Right atrium auricular region (tissue), 2 donors: Measurements from ENCODE around the gene NRG3. TPM values are rescaled to one million over a fixed set of nuclear protein-coding genes. Genes with fewer than 3 reads are reported as not detected.

Experiments
- DNase-seq: peaks from one replicate; pipeline ENCODE4 v3.0.0-alpha.2; 2019; ENCODE audit warnings: low spot score
- H3K27ac ChIP-seq, 2 donors: fragments of 200-600 bp; sonication (generic); 1 replicate in 1 of 2; 2 replicates in 1 of 2; pipeline ENCODE4 v1.5.1; 2016 to 2019
- H3K27me3 ChIP-seq, 2 donors: fragments of 200-600 bp; sonication (generic); one replicate each; pipeline versions ENCODE4 v1.5.1 to v1.6.0; 2017 to 2019
- H3K36me3 ChIP-seq: fragments of 200-600 bp; sonication (generic); one replicate; pipeline ENCODE4 v1.5.1; 2016
- H3K4me1 ChIP-seq, 2 donors: fragments of 200-600 bp; sonication (generic); one replicate each; pipeline versions ENCODE4 v1.5.1 to v1.6.0; 2017 to 2019
- H3K4me3 ChIP-seq, 2 donors: fragments of 200-600 bp; sonication (generic); 1 replicate in 1 of 2; 2 replicates in 1 of 2; pipeline ENCODE4 v1.5.1; 2017 to 2019; ENCODE audit warnings: mild to moderate bottlenecking in 1 of 2, moderate library complexity in 1 of 2
- H3K9me3 ChIP-seq, 2 donors: fragments of 200-600 bp; sonication (generic); one replicate each; pipeline ENCODE4 v1.5.1; 2019
- CTCF ChIP-seq, 2 donors: fragments of 200-600 bp; sonication (generic); IDR thresholded peaks; one replicate each; pipeline ENCODE4 v1.5.1; 2019; ENCODE audit warnings: antibody characterized with exemption in 2 of 2
- total RNA-seq, 2 donors: library from RNA; depleted of rRNA; stranded (reverse); fragments of >200 nt; gene quantifications; one replicate each; pipeline ENCODE4 v1.1.0, GENCODE V29; 2016

NRG3 gene
- total RNA-seq, 2 donors from 2014 or later = 0.70 to 1.4 TPM

GRCh38 chr10:82313401-82313800 is 438.4 kb downstream of the NRG3 start:
- no peak overlapping the region for H3K27ac ChIP-seq
- TF ChIP-seq CTCF (IDR thresholded peaks at IDR 0.05) = no peak
- no peaks in the 10 kb centered on the region for H3K4me1 ChIP-seq
- DNase-seq = no peak
- H3K36me3 ChIP-seq = no peaks in the 10 kb centered on the region
- no peak overlapping the region for H3K4me3 ChIP-seq
- H3K9me3 ChIP-seq = no peaks in the 10 kb centered on the region
- H3K27me3 ChIP-seq = no peaks in the 10 kb centered on the region

GRCh38 chr10:82318534-82318933 is 443.5 kb downstream of the NRG3 start:
- DNase-seq = no peak
- no peak for TF ChIP-seq CTCF (IDR thresholded peaks at IDR 0.05)
- H3K4me3 ChIP-seq = no peak overlapping the region
- H3K27me3 ChIP-seq = no peaks in the 10 kb centered on the region
- no peaks in the 10 kb centered on the region for H3K36me3 ChIP-seq
- H3K27ac ChIP-seq = no peak overlapping the region
- no peaks in the 10 kb centered on the region for H3K9me3 ChIP-seq
- H3K4me1 ChIP-seq = no peaks in the 10 kb centered on the region

- Histone ChIP-seq H3K9me3 (no peaks in the 10 kb centered on the region), H3K4me1 (no peaks in the 10 kb centered on the region), H3K27me3 (no peaks in the 10 kb centered on the region), H3K36me3 (no peaks in the 10 kb centered on the region), H3K4me3 (no peak overlapping the region), H3K27ac (no peak overlapping the region)
- no peak for TF ChIP-seq CTCF (IDR thresholded peaks at IDR 0.05)
- no peak for DNase-seq
Measured at GRCh38 chr10:82319074-82319473, 444.1 kb downstream of the NRG3 start.

GRCh38 chr10:82319562-82319961 is 444.6 kb downstream of the NRG3 start:
- Histone ChIP-seq H3K27me3 (no peaks in the 10 kb centered on the region), H3K4me1 (no peaks in the 10 kb centered on the region), H3K27ac (no peak overlapping the region), H3K4me3 (no peak overlapping the region), H3K9me3 (no peaks in the 10 kb centered on the region), H3K36me3 (no peaks in the 10 kb centered on the region)
- no peak for TF ChIP-seq CTCF (IDR thresholded peaks at IDR 0.05)
- no peak for DNase-seq

GRCh38 chr10:82321724-82322123 is 446.7 kb downstream of the NRG3 start:
- Histone ChIP-seq H3K4me3 (no peak overlapping the region), H3K27ac (no peak overlapping the region), H3K9me3 (no peaks in the 10 kb centered on the region), H3K27me3 (no peaks in the 10 kb centered on the region), H3K4me1 (no peaks in the 10 kb centered on the region), H3K36me3 (no peaks in the 10 kb centered on the region)
- no peak for TF ChIP-seq CTCF (IDR thresholded peaks at IDR 0.05)
- DNase-seq = no peak

- H3K4me3 ChIP-seq = no peak overlapping the region
- DNase-seq = no peak
- H3K27ac ChIP-seq = no peak overlapping the region
- no peak for TF ChIP-seq CTCF (IDR thresholded peaks at IDR 0.05)
- no peaks in the 10 kb centered on the region for H3K4me1 ChIP-seq
- H3K36me3 ChIP-seq = no peaks in the 10 kb centered on the region
- H3K27me3 ChIP-seq = no peaks in the 10 kb centered on the region
- H3K9me3 ChIP-seq = no peaks in the 10 kb centered on the region
Measured at GRCh38 chr10:82331716-82332115, 456.7 kb downstream of the NRG3 start.
